PC-3 (cell line): ENCODE data around the gene DAAM2.

Source experiments
- EZH2 ChIP-seq: fragments of 300-600 bp; sonication (generic); IDR thresholded peaks from one replicate; pipeline ENCODE4 v1.6.1; 2017; ENCODE audit warnings: antibody characterized with exemption, mild to moderate bottlenecking, low read length; ENCODE audit not compliant: unreplicated experiment
- EZH2phosphoT487 ChIP-seq: fragments of 300-600 bp; sonication (generic); IDR thresholded peaks from 2 replicates; pipeline ENCODE4 v1.6.1; 2018; ENCODE audit warnings: mild to moderate bottlenecking, antibody characterized with exemption, low read length, borderline replicate concordance
- TF ChIP-seq, protein P1 (sequence below): fragments of 300-600 bp; sonication (generic); conservative IDR thresholded peaks from 2 replicates; pipeline ENCODE4 v1.5.1; 2017; ENCODE audit warnings: antibody characterized with exemption, low read depth, mild to moderate bottlenecking, low read length

DNA sequence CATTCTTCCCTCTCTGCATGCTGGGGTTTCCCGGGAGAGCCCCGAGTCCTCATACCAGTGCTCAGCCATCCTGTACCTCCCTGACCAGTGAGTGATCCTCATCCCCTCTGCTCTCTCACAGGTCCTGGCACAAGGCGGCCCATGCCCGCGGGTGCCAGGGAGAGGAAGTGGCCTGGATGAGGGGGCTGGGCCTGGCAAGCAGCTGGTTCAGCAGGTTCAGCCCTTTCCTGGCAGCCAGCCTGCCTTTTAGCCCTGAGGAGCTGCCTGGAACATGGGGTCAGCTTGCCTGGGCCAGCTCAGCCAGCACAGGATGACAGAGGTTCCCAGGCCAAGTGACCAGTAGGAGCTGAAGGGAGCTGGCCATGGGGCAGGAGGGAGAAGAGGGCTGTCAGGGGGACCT is 131.2 kb downstream of the DAAM2 start:
- TF ChIP-seq, protein P1, sequence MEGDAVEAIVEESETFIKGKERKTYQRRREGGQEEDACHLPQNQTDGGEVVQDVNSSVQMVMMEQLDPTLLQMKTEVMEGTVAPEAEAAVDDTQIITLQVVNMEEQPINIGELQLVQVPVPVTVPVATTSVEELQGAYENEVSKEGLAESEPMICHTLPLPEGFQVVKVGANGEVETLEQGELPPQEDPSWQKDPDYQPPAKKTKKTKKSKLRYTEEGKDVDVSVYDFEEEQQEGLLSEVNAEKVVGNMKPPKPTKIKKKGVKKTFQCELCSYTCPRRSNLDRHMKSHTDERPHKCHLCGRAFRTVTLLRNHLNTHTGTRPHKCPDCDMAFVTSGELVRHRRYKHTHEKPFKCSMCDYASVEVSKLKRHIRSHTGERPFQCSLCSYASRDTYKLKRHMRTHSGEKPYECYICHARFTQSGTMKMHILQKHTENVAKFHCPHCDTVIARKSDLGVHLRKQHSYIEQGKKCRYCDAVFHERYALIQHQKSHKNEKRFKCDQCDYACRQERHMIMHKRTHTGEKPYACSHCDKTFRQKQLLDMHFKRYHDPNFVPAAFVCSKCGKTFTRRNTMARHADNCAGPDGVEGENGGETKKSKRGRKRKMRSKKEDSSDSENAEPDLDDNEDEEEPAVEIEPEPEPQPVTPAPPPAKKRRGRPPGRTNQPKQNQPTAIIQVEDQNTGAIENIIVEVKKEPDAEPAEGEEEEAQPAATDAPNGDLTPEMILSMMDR = no peak
- TF ChIP-seq EZH2 = no peak
- TF ChIP-seq EZH2phosphoT487 = no peak
